ENCODE data around the gene PTPRU. TPM values are rescaled to one million over a fixed set of nuclear protein-coding genes. Genes with fewer than 3 reads are reported as not detected.
A peak's percentile ranks its signal among the peaks of the same experiment; 100 is the strongest.

Gene PTPRU
- total RNA-seq (ENCODE audit: unreplicated experiment), result 92.5 TPM
- long read RNA-seq, full-length matches to known transcripts, result 2 of 9 reads
- long read RNA-seq, partial matches to known transcripts, result 3 of 9 reads
- long read RNA-seq, other reads (novel, unspliced or antisense), result 4 of 9 reads

DNA sequence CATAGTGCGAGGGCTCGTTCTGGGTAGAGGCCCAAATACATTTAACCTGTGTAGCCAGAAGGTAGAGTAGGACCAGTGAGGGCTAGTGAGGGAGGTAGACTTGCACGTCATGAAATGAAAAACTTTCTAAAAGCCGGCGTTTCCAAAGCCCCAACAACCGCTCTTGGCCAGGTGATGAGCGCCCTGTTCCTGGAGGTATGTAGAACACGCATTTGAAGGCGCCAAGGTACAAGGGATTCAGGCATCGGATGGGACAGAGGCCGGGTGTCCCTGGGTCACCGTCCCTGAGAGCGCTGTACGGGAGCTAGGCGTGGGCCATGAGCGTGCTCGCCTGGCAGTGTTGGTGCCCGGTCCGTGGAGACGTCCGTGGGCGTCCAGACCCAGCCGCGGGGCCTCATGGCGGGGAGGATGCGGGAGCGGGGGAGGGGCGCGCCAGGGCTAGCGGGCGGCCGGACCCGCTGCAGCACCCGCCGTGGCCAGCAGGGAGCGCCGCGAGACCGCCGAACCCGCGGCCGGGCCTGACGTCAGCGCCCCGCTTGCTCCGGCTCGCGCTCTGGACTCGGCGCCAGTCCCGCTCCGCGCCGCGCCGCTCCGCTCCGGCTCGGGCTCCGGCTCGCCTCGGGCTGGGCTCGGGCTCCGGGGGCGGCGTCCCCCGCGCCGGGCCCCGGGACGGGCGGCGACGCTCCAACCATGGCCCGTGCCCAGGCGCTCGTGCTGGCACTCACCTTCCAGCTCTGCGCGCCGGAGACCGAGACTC lies at the start of gene PTPRU:
PTPRU (plus strand) TSS at position 568 of the 757 bp plus-strand sequence; CDS start at position 691, 123 bp downstream.
- DNase-seq, result peak; percentile 89
- peaks cover 13% of the 10 kb centered on the region for H3K9me3 Mint-ChIP-seq (ENCODE audit: unreplicated experiment)
- peak within 1 kb of the TSS; percentile 95 for H3K4me3 Mint-ChIP-seq (ENCODE audit: unreplicated experiment)
- H3K4me1 Mint-ChIP-seq (ENCODE audit: low read depth, unreplicated experiment), result peaks cover 31% of the 10 kb centered on the region
- peaks cover 6% of the 10 kb centered on the region for H3K36me3 Mint-ChIP-seq (ENCODE audit: unreplicated experiment)
- peaks cover 16% of the 10 kb centered on the region for H3K27me3 Mint-ChIP-seq (ENCODE audit: unreplicated experiment)
- TF ChIP-seq, protein P1, sequence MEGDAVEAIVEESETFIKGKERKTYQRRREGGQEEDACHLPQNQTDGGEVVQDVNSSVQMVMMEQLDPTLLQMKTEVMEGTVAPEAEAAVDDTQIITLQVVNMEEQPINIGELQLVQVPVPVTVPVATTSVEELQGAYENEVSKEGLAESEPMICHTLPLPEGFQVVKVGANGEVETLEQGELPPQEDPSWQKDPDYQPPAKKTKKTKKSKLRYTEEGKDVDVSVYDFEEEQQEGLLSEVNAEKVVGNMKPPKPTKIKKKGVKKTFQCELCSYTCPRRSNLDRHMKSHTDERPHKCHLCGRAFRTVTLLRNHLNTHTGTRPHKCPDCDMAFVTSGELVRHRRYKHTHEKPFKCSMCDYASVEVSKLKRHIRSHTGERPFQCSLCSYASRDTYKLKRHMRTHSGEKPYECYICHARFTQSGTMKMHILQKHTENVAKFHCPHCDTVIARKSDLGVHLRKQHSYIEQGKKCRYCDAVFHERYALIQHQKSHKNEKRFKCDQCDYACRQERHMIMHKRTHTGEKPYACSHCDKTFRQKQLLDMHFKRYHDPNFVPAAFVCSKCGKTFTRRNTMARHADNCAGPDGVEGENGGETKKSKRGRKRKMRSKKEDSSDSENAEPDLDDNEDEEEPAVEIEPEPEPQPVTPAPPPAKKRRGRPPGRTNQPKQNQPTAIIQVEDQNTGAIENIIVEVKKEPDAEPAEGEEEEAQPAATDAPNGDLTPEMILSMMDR (IDR thresholded peaks at IDR 0.05; ENCODE audit: partially characterized antibody, unreplicated experiment), result peak; percentile 79
- H3K27ac Mint-ChIP-seq (ENCODE audit: unreplicated experiment), result peak within 1 kb of the TSS; percentile 73

DNA sequence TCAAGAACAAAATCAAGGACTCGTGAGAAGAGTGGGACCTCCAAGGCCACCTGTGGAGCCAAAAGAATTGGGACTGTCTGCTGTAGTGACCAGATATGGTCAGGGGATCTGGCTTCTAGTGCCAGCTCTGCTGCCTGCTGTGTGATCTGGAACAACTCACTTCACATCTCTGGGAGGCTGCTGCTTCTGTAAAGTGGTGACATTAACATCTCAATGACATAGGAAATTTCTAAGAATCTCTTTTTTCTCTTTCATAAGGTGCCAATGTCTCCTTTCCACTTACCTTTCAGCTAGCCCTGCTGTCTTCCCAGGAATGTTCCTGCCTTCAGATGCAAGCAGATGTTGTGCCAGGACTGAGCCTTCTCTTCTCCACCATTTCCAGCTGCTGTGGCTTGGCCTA lies 49.6 kb upstream of the PTPRU start:
- peaks cover 7% of the 10 kb centered on the region for H3K9me3 Mint-ChIP-seq (ENCODE audit: unreplicated experiment)
- H3K27ac Mint-ChIP-seq (ENCODE audit: unreplicated experiment), result no peak overlapping the region
- H3K27me3 Mint-ChIP-seq (ENCODE audit: unreplicated experiment), result no peaks in the 10 kb centered on the region
- no peak overlapping the region for H3K4me3 Mint-ChIP-seq (ENCODE audit: unreplicated experiment)
- H3K36me3 Mint-ChIP-seq (ENCODE audit: unreplicated experiment), result peaks cover 5% of the 10 kb centered on the region
- H3K4me1 Mint-ChIP-seq (ENCODE audit: low read depth, unreplicated experiment), result peaks cover 3% of the 10 kb centered on the region
- no peak for DNase-seq
- TF ChIP-seq, protein P1 (IDR thresholded peaks at IDR 0.05; ENCODE audit: partially characterized antibody, unreplicated experiment), result no peak

DNA sequence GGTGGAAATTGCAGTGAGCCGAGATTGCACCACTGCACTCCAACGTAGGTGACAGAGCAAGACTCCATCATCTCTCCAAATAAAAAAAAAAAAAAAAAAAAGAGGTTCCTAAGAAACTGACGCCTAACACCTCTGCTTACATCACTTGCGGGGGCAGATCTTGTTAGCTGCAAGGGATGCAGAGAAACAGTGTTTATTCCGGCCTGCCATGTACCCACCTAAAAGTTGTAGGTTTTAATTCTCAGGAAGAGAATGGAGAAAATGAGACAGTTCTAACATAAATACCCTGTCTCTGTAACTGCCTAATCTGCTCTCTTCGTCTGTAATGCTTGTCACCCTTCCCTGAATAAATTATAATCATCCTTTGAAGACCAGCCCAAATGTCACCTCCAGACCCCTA lies 45.6 kb upstream of the PTPRU start:
- H3K9me3 Mint-ChIP-seq (ENCODE audit: unreplicated experiment), result peaks cover 3% of the 10 kb centered on the region
- TF ChIP-seq, protein P1 (IDR thresholded peaks at IDR 0.05; ENCODE audit: partially characterized antibody, unreplicated experiment), result no peak
- DNase-seq, result no peak
- H3K4me1 Mint-ChIP-seq (ENCODE audit: low read depth, unreplicated experiment), result no peaks in the 10 kb centered on the region
- peak overlapping the region; percentile 2 for H3K27ac Mint-ChIP-seq (ENCODE audit: unreplicated experiment)
- peaks cover 3% of the 10 kb centered on the region for H3K27me3 Mint-ChIP-seq (ENCODE audit: unreplicated experiment)
- H3K36me3 Mint-ChIP-seq (ENCODE audit: unreplicated experiment), result peaks cover 5% of the 10 kb centered on the region
- H3K4me3 Mint-ChIP-seq (ENCODE audit: unreplicated experiment), result no peak overlapping the region

DNA sequence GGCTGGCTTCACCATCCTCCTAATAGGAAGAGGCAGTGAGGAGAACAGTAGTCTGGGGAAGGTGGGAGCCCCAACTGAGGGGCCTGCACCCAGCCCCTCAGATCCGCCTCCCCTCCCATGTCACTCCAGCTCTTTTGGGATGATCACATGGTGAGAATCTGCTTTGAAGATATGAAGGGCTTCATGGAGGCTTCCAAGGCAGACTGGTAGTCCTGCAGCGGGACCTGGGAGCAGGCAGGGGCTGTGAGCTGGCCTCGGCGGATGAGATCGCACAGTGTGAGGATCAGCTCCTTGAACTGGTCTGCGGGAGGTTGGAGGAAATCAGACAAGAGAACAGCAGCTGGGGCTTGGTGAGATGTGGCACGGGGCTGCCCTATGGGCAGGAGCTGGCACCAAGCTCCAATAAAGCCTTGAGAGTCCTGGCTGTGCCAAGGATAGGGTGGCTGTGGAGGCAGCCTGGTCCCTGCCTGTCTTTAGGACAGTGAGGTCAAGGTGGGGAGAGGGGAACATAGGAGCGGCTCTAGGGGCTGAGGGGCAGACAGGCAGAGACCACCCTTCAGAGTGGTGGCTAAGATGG lies 42.4 kb upstream of the PTPRU start:
- Mint-ChIP-seq H3K4me3 (ENCODE audit: unreplicated experiment) (no peak overlapping the region), H3K36me3 (ENCODE audit: unreplicated experiment) (peaks cover 5% of the 10 kb centered on the region), H3K27me3 (ENCODE audit: unreplicated experiment) (peaks cover 3% of the 10 kb centered on the region), H3K27ac (ENCODE audit: unreplicated experiment) (no peak overlapping the region), H3K9me3 (ENCODE audit: unreplicated experiment) (no peaks in the 10 kb centered on the region), H3K4me1 (ENCODE audit: low read depth, unreplicated experiment) (no peaks in the 10 kb centered on the region)
- DNase-seq, result no peak
- TF ChIP-seq, protein P1 (IDR thresholded peaks at IDR 0.05; ENCODE audit: partially characterized antibody, unreplicated experiment), result no peak

DNA sequence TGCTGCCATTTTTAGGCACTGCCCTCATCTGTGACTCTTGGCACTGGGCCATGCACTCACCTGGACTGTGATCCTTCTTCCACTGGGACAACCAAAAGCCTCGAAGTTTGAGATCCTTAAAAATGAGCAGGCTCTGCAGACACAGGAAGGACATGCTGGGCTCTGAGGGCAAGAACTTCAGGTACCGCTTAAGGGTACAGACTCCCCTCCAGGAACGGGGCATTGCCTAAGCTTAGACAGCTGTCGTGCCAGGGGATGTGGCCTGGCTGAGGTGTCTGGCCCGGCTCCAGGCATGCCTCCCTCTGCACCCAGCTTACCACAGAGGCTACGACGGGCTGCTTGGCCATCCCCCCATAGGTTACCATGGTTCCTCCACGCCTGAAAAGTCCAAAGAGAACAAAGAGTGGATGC lies 40.4 kb upstream of the PTPRU start:
- Mint-ChIP-seq H3K4me1 (ENCODE audit: low read depth, unreplicated experiment) (peaks cover 2% of the 10 kb centered on the region), H3K9me3 (ENCODE audit: unreplicated experiment) (no peaks in the 10 kb centered on the region), H3K27ac (ENCODE audit: unreplicated experiment) (no peak overlapping the region), H3K36me3 (ENCODE audit: unreplicated experiment) (peaks cover 3% of the 10 kb centered on the region), H3K27me3 (ENCODE audit: unreplicated experiment) (peaks cover 3% of the 10 kb centered on the region), H3K4me3 (ENCODE audit: unreplicated experiment) (no peak overlapping the region)
- TF ChIP-seq, protein P1 (IDR thresholded peaks at IDR 0.05; ENCODE audit: partially characterized antibody, unreplicated experiment), result no peak
- no peak for DNase-seq
